Activated T-cell treated with anti-CD3 and anti-CD28 coated beads for 24 hours (primary cell): Measurements from ENCODE around the gene DACH2.

Experiments used
- DNase-seq: peaks from one replicate; pipeline ENCODE4 v3.0.0-alpha.2; 2020; ENCODE audit warnings: low read depth

The DACH2 gene

GRCh38 chrX:86322913-86323312 is 174.7 kb downstream of the DACH2 start:
- no peak for DNase-seq

- DNase-seq = no peak
These were observed 180.9 kb downstream of the DACH2 start for GRCh38 chrX:86329174-86329573.

GRCh38 chrX:86348669-86349068 is 200.4 kb downstream of the DACH2 start:
- no peak for DNase-seq

GRCh38 chrX:86349115-86349514 is 200.9 kb downstream of the DACH2 start:
- no peak for DNase-seq

GRCh38 chrX:86369847-86370630 is 221.8 kb downstream of the DACH2 start:
- no peak for DNase-seq

GRCh38 chrX:86370927-86371326 is 222.7 kb downstream of the DACH2 start:
- no peak for DNase-seq

- no peak for DNase-seq
These were observed 231.0 kb downstream of the DACH2 start for GRCh38 chrX:86379209-86379608.

- no peak for DNase-seq
These were observed 235.7 kb downstream of the DACH2 start for GRCh38 chrX:86383681-86384540.

GRCh38 chrX:86407371-86407770 is 259.1 kb downstream of the DACH2 start:
- no peak for DNase-seq

- no peak for DNase-seq
These were observed 273.5 kb downstream of the DACH2 start for GRCh38 chrX:86421771-86422170.

- DNase-seq = no peak
These were observed 287.9 kb downstream of the DACH2 start for GRCh38 chrX:86436116-86436515.

- DNase-seq = no peak
These were observed 307.2 kb downstream of the DACH2 start for GRCh38 chrX:86455495-86455894.

- DNase-seq = no peak
These were observed 312.5 kb downstream of the DACH2 start for GRCh38 chrX:86460760-86461159.

- no peak for DNase-seq
These were observed 356.0 kb downstream of the DACH2 start for GRCh38 chrX:86504297-86504696.

GRCh38 chrX:86507331-86507730 is 359.1 kb downstream of the DACH2 start:
- DNase-seq = no peak

GRCh38 chrX:86579777-86580176 is 431.5 kb downstream of the DACH2 start:
- no peak for DNase-seq

- no peak for DNase-seq
These were observed 456.4 kb downstream of the DACH2 start for GRCh38 chrX:86604607-86605006.

- DNase-seq = no peak
These were observed 548.7 kb downstream of the DACH2 start for GRCh38 chrX:86696951-86697350.

- no peak for DNase-seq
These were observed 563.4 kb downstream of the DACH2 start for GRCh38 chrX:86711531-86712180.

GRCh38 chrX:86714441-86714840 is 566.2 kb downstream of the DACH2 start:
- DNase-seq = no peak

- DNase-seq = no peak
These were observed 576.0 kb downstream of the DACH2 start for GRCh38 chrX:86724277-86724676.

GRCh38 chrX:86747091-86747490 is 598.8 kb downstream of the DACH2 start:
- DNase-seq = no peak

GRCh38 chrX:86805241-86805640 is 657.0 kb downstream of the DACH2 start:
- no peak for DNase-seq
